A549 (cell line): ENCODE results near the gene TPM1. TPM values are rescaled to one million over a fixed set of nuclear protein-coding genes. Genes with fewer than 3 reads are reported as not detected.

Source experiments
- ATAC-seq, 2 experiments: fragments of 200-7000 bp in 1 of 2; fragments of >200 bp in 1 of 2; cut with Nextera tagmentation in 1 of 2; cut with Tn5 transposase in 1 of 2; 3 replicates each; pipeline versions ENCODE4 v1.8.0 to v1.9.1; 2018 to 2020; ENCODE audit warnings: mild to moderate bottlenecking in 1 of 2, moderate library complexity in 1 of 2
- CTCF ChIA-PET: fragments of 300-600 bp; sonication (Branson Sonifier 250); formaldehyde crosslinking; extraction: SDS; loops from one replicate; lab custom pipeline; 2021; ENCODE audit warnings: antibody characterized with exemption, inconsistent platforms; lab: Yijun Ruan, JAX
- POLR2A ChIA-PET: fragments of 350-600 bp; formaldehyde crosslinking; extraction: SDS; loops from one replicate; lab custom pipeline; 2021; ENCODE audit warnings: antibody characterized with exemption, inconsistent platforms; lab: Yijun Ruan, JAX
- DNase-seq, 2 experiments: peaks; one replicate each; pipeline versions ENCODE4 v3.0.0 to v3.0.0-alpha.2; 2011 to 2016; ENCODE audit warnings: low read depth in 1 of 2, low spot score in 1 of 2
- FAIRE-seq: peaks from 2 replicates; lab custom pipeline; 2011; peaks lifted over from hg19 to GRCh38; lab: Jason Lieb, UNC
- H3K27ac ChIP-seq, 2 experiments: fragments of >200 bp; sonication (Bioruptor Twin); formaldehyde crosslinking; 3 replicates each; pipeline ENCODE4 v1.5.1; 2016 to 2017
- H3K4me1 ChIP-seq: fragments of >200 bp; sonication (Bioruptor Twin); formaldehyde crosslinking; 3 replicates; pipeline ENCODE4 v1.6.1; 2016
- H3K4me2 ChIP-seq: fragments of >200 bp; sonication (Bioruptor Twin); formaldehyde crosslinking; 3 replicates; pipeline ENCODE4 v1.6.1; 2016
- H3K4me3 ChIP-seq: fragments of >200 bp; sonication (Bioruptor Twin); formaldehyde crosslinking; 3 replicates; pipeline ENCODE4 v1.5.1; 2016
- H3K9me3 ChIP-seq: fragments of >200 bp; sonication (Bioruptor Twin); formaldehyde crosslinking; 3 replicates; pipeline ENCODE4 v1.6.1; 2016
- CHD2 ChIP-seq: fragments of 150-350 bp; IDR thresholded peaks from 2 replicates; pipeline ENCODE4 v1.6.1; 2014; ENCODE audit warnings: low read length; ENCODE audit not compliant: partially characterized antibody
- CHD4 ChIP-seq: fragments of 200-600 bp; sonication (generic); IDR thresholded peaks from 2 replicates; pipeline ENCODE4 v1.6.1; 2016; ENCODE audit warnings: antibody characterized with exemption, mild to moderate bottlenecking, borderline replicate concordance
- EP300 ChIP-seq, 2 experiments: fragments of >200 bp; sonication (Bioruptor Twin); formaldehyde crosslinking; IDR thresholded peaks; 2 replicates in 1 of 2; 3 replicates in 1 of 2; pipeline ENCODE4 v1.6.1; 2016 to 2017
- FOSB ChIP-seq: fragments of 250-450 bp; sonication (Bioruptor Pico); IDR thresholded peaks from 2 replicates; pipeline ENCODE4 v1.5.0; 2020; ENCODE audit warnings: mild to moderate bottlenecking, moderate library complexity
- FOSL2 ChIP-seq, 2 experiments: fragments of 450-650 bp in 1 of 2; fragments of >200 bp in 1 of 2; sonication (Bioruptor Twin) in 1 of 2; formaldehyde crosslinking; IDR thresholded peaks; 2 replicates each; pipeline versions ENCODE4 v1.5.0 to v1.6.1; 2016 to 2020; ENCODE audit warnings: mild to moderate bottlenecking in 1 of 2, moderate library complexity in 1 of 2
- GATA3 ChIP-seq: IDR thresholded peaks from 2 replicates; pipeline ENCODE4 v1.6.1; 2012; ENCODE audit warnings: borderline replicate concordance
- HES2 ChIP-seq: fragments of >200 bp; sonication (Bioruptor Twin); formaldehyde crosslinking; IDR thresholded peaks from 2 replicates; pipeline ENCODE4 v1.6.1; 2016
- HEYL ChIP-seq: fragments of 250-450 bp; sonication (Bioruptor Pico); IDR thresholded peaks from 2 replicates; pipeline ENCODE4 v1.8.0; 2021; ENCODE audit warnings: mild to moderate bottlenecking, moderate library complexity
- HOXB13 ChIP-seq: fragments of 250-450 bp; sonication (Bioruptor Pico); IDR thresholded peaks from 2 replicates; pipeline ENCODE4 v1.5.0; 2020; ENCODE audit warnings: low read depth, mild to moderate bottlenecking, moderate library complexity
- JUNB ChIP-seq: fragments of >200 bp; sonication (Bioruptor Twin); formaldehyde crosslinking; IDR thresholded peaks from 2 replicates; pipeline ENCODE4 v1.6.1; 2016
- KDM1A ChIP-seq: fragments of 200-600 bp; sonication (generic); IDR thresholded peaks from 2 replicates; pipeline ENCODE4 v1.6.1; 2016; ENCODE audit warnings: low read depth, mild to moderate bottlenecking
- MAFK ChIP-seq: fragments of 450-650 bp; IDR thresholded peaks from 2 replicates; pipeline ENCODE4 v1.6.1; 2014; ENCODE audit not compliant: partially characterized antibody
- MAZ ChIP-seq: fragments of 150-350 bp; IDR thresholded peaks from 2 replicates; pipeline ENCODE4 v1.6.1; 2014; ENCODE audit warnings: antibody characterized with exemption, low read depth, low read length, borderline replicate concordance
- MYC ChIP-seq: IDR thresholded peaks from 2 replicates; pipeline ENCODE4 v1.6.1; 2012; ENCODE audit warnings: mild to moderate bottlenecking, inconsistent platforms, low read length, improper control_type of control experiment, borderline replicate concordance
- NR3C1 ChIP-seq: fragments of >200 bp; sonication (Bioruptor Twin); formaldehyde crosslinking; IDR thresholded peaks from 3 replicates; pipeline ENCODE4 v1.6.1; 2017
- PHF8 ChIP-seq: fragments of 200-600 bp; sonication (generic); IDR thresholded peaks from 2 replicates; pipeline ENCODE4 v1.6.1; 2016; ENCODE audit warnings: low read depth, mild to moderate bottlenecking, antibody characterized with exemption, moderate library complexity, borderline replicate concordance
- RAD21 ChIP-seq, 2 experiments: fragments of >200 bp in 1 of 2; sonication (Bioruptor Twin) in 1 of 2; formaldehyde crosslinking in 1 of 2; IDR thresholded peaks in 1 of 2; conservative IDR thresholded peaks in 1 of 2; 2 replicates in 1 of 2; 3 replicates in 1 of 2; pipeline ENCODE4 v1.6.1; 2012 to 2018; ENCODE audit warnings: inconsistent platforms in 1 of 2
- RARB ChIP-seq: fragments of 250-450 bp; sonication (Bioruptor Pico); IDR thresholded peaks from 2 replicates; pipeline ENCODE4 v1.8.0; 2021; ENCODE audit warnings: mild to moderate bottlenecking, moderate library complexity
- RCOR1 ChIP-seq: fragments of 150-350 bp; IDR thresholded peaks from 2 replicates; pipeline ENCODE4 v1.6.1; 2014; ENCODE audit warnings: antibody characterized with exemption, low read length, low read depth
- RFX5 ChIP-seq: fragments of 450-650 bp; IDR thresholded peaks from 2 replicates; pipeline ENCODE4 v1.7.1; 2014; ENCODE audit warnings: antibody characterized with exemption, mild to moderate bottlenecking, moderate library complexity
- RNF2 ChIP-seq: fragments of 200-600 bp; sonication (generic); IDR thresholded peaks from 2 replicates; pipeline ENCODE4 v1.6.1; 2016; ENCODE audit warnings: low read depth, mild to moderate bottlenecking, antibody characterized with exemption, moderate library complexity, borderline replicate concordance
- SREBF2 ChIP-seq: fragments of 450-650 bp; IDR thresholded peaks from 2 replicates; pipeline ENCODE4 v1.6.1; 2014; ENCODE audit warnings: mild to moderate bottlenecking, moderate library complexity
- TFCP2L1 ChIP-seq: fragments of 250-450 bp; sonication (Bioruptor Pico); IDR thresholded peaks from 2 replicates; pipeline ENCODE4 v1.5.0; 2021; ENCODE audit warnings: mild to moderate bottlenecking
- ZC3H11A ChIP-seq: fragments of 450-650 bp; IDR thresholded peaks from 2 replicates; pipeline ENCODE4 v1.6.1; 2014; ENCODE audit warnings: antibody characterized with exemption, mild to moderate bottlenecking
- ZFP36 ChIP-seq: fragments of 450-650 bp; IDR thresholded peaks from 2 replicates; pipeline ENCODE4 v1.6.1; 2014; ENCODE audit warnings: borderline replicate concordance; ENCODE audit not compliant: partially characterized antibody
- WGBS: methylation state at CpG from one replicate; pipeline ENCODE4 v1.1.6; 2017; ENCODE audit errors: missing lambda C conversion rate; 5-methylcytosine and 5-hydroxymethylcytosine counted together
- polyA plus RNA-seq, 4 experiments: library from polyadenylated mRNA; depleted of rRNA in 3 of 4; stranded (reverse); fragments of >200 nt; fragmentation: RNase III in 1 of 4; extraction: RNeasy Plus Mini Kit Qiagen cat#74134 plus additional on column Dnase treatment in 1 of 4; gene quantifications; 2 replicates in 3 of 4; 3 replicates in 1 of 4; pipeline ENCODE4 v1.2.3, GENCODE V29; 2011 to 2017
- TF ChIP-seq, protein P1 (sequence below): IDR thresholded peaks from 2 replicates; pipeline ENCODE4 v1.6.1; 2012
- TF ChIP-seq, protein P2 (sequence below): fragments of >200 bp; sonication (Bioruptor Twin); formaldehyde crosslinking; IDR thresholded peaks from 3 replicates; pipeline ENCODE4 v1.6.1; 2016
- TF ChIP-seq, protein P3 (sequence below): fragments of 250-450 bp; sonication (Bioruptor Pico); IDR thresholded peaks from 2 replicates; pipeline ENCODE4 v1.5.0; 2021; ENCODE audit warnings: mild to moderate bottlenecking, moderate library complexity, borderline replicate concordance

TPM1 gene
- polyA plus RNA-seq, 2 of the 4 experiments (the other 2 are of a cell fraction): 894 to 954 TPM

DNA sequence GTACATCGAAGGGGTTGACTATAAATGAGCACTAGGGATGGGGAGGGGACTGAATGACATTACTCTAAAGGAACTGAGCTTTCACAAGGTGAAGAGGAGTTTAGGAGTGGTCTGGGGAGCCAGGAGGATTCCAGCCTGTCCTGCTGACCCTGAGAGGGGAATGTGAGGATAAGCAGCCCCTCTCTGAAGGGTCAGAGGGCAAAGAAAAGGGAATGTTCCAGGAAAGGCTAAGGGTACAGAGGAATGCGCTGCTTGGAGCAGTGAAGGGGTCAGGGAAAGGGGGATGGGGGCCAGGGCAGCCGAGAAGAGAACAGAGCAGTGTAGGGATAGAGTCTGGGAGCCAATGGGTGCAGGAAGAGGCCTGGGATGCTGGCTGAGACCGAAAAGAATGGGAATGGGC is 28.0 kb upstream of the TPM1 start:
- DNase-seq: no peak
- no peak for FAIRE-seq
- CTCF ChIA-PET: interaction anchor here (0.7 to 4.1 kb wide), 8 partner anchors 12 to 233 kb away, joined by 3 to 17 read pairs (median 4); no protein-coding TSS in a partner anchor

DNA sequence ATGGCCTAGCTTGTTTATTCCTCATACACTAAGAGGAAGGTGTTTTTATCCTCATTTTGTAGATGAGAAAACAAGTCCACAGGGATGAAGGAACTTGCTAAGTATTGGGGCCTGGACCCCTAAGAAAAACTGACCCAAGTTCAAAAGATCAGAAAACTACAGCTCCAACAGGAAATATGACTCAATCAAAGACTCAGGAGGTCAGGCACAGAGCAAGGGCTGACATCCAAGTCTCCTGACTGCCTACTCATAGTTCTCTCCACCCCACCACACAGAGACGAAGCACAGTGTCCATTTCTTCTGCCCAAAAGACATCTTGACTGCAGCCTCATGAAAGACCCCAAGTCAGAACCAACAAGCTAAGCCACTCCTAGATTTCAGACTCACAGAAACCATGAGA is 26.9 kb upstream of the TPM1 start:
- peak; percentile 93 for FAIRE-seq
- peaks cover 5% of the 10 kb centered on the region; the same call in 2 of the 3 replicates for H3K9me3 ChIP-seq
- peak; percentile 48 to 68 for DNase-seq
- peak overlapping the region; percentile 44 to 85 for H3K27ac ChIP-seq
- ChIA-PET POLR2A (interaction anchor here (1.2 kb wide), 1 partner anchor 28 kb away, joined by 3 read pairs; no protein-coding TSS in a partner anchor), CTCF (interaction anchor here (0.7 to 4.1 kb wide), 11 partner anchors 8 to 234 kb away, joined by 3 to 17 read pairs (median 5); no protein-coding TSS in a partner anchor)
- 6% methylated on average over 1 of the region's 1 CpG for WGBS
- H3K4me3 ChIP-seq: no peak overlapping the region
- ATAC-seq: peak; percentile 48 to 74; a peak in 4 of 6 replicates
- H3K4me2 ChIP-seq: peak overlapping the region; percentile 50
- H3K4me1 ChIP-seq: peaks cover 56% of the 10 kb centered on the region
- TF ChIP-seq ZFP36: no peak
- TF ChIP-seq TFCP2L1 (CRISPR knock-in tag): no peak
- TF ChIP-seq RCOR1: no peak
- TF ChIP-seq FOSB: no peak
- no peak for TF ChIP-seq CHD2
- TF ChIP-seq RAD21 (conservative IDR thresholded peaks at IDR 0.05 in 1 of 2, IDR thresholded peaks at IDR 0.05 in 1 of 2): no peak
- no peak for TF ChIP-seq RARB (CRISPR knock-in tag)
- no peak for TF ChIP-seq HES2
- TF ChIP-seq JUNB: peak; percentile 43; the same call in 1 of the 2 replicates
- TF ChIP-seq, protein P1, sequence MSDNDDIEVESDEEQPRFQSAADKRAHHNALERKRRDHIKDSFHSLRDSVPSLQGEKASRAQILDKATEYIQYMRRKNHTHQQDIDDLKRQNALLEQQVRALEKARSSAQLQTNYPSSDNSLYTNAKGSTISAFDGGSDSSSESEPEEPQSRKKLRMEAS: peak; percentile 52
- no peak for TF ChIP-seq RFX5
- TF ChIP-seq ZC3H11A: no peak
- no peak for TF ChIP-seq RNF2
- 0 out of 2 replicates have a peak, but pooled peaks have one; percentile 27 for TF ChIP-seq FOSL2 (IDR thresholded peaks at IDR 0.05)
- peak; percentile 60 for TF ChIP-seq FOSL2 (CRISPR knock-in tag; IDR thresholded peaks at IDR 0.05)
- no peak for TF ChIP-seq PHF8
- TF ChIP-seq, protein P2, sequence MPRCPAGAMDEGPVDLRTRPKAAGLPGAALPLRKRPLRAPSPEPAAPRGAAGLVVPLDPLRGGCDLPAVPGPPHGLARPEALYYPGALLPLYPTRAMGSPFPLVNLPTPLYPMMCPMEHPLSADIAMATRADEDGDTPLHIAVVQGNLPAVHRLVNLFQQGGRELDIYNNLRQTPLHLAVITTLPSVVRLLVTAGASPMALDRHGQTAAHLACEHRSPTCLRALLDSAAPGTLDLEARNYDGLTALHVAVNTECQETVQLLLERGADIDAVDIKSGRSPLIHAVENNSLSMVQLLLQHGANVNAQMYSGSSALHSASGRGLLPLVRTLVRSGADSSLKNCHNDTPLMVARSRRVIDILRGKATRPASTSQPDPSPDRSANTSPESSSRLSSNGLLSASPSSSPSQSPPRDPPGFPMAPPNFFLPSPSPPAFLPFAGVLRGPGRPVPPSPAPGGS: no peak
- TF ChIP-seq MYC: no peak
- TF ChIP-seq KDM1A: no peak
- no peak for TF ChIP-seq CHD4
- TF ChIP-seq MAFK: peak; percentile 21
- TF ChIP-seq EP300 (IDR thresholded peaks at IDR 0.05): 0 out of 5 replicates have a peak, but pooled peaks of 1 of the 2 experiments have one; percentile 10
- no peak for TF ChIP-seq MAZ
- no peak for TF ChIP-seq GATA3

More for the DNA sequence above, 28.0 kb upstream of the TPM1 start:
- Histone ChIP-seq H3K9me3 (peaks cover 5% of the 10 kb centered on the region; the same call in 2 of the 3 replicates), H3K4me2 (no peak overlapping the region; the same call in 2 of the 3 replicates), H3K27ac (peak overlapping the region; percentile 44 to 85; a peak in 5 of 6 replicates), H3K4me3 (no peak overlapping the region), H3K4me1 (peaks cover 46% of the 10 kb centered on the region)
- 85% methylated on average over 4 of the region's 4 CpGs for WGBS
- TF ChIP-seq, protein P3, sequence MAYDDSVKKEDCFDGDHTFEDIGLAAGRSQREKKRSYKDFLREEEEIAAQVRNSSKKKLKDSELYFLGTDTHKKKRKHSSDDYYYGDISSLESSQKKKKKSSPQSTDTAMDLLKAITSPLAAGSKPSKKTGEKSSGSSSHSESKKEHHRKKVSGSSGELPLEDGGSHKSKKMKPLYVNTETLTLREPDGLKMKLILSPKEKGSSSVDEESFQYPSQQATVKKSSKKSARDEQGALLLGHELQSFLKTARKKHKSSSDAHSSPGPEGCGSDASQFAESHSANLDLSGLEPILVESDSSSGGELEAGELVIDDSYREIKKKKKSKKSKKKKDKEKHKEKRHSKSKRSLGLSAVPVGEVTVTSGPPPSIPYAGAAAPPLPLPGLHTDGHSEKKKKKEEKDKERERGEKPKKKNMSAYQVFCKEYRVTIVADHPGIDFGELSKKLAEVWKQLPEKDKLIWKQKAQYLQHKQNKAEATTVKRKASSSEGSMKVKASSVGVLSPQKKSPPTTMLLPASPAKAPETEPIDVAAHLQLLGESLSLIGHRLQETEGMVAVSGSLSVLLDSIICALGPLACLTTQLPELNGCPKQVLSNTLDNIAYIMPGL: no peak
- no peak for TF ChIP-seq MYC
- TF ChIP-seq CHD2: no peak
- TF ChIP-seq RARB (CRISPR knock-in tag): no peak
- TF ChIP-seq NR3C1: no peak
- no peak for TF ChIP-seq FOSB
- no peak for TF ChIP-seq HOXB13 (CRISPR knock-in tag)
- TF ChIP-seq, protein P2: no peak
- TF ChIP-seq MAZ: no peak
- no peak for TF ChIP-seq PHF8
- TF ChIP-seq, protein P1: no peak
- no peak for TF ChIP-seq SREBF2
- TF ChIP-seq CHD4: no peak
- TF ChIP-seq HES2: no peak
- TF ChIP-seq HEYL (CRISPR knock-in tag): no peak
- POLR2A ChIA-PET: no interaction called here
- ATAC-seq: no peak
